ENCODE data around the gene CLDND1.
A peak's percentile ranks its signal among the peaks of the same experiment; 100 is the strongest.

Gene CLDND1

DNA sequence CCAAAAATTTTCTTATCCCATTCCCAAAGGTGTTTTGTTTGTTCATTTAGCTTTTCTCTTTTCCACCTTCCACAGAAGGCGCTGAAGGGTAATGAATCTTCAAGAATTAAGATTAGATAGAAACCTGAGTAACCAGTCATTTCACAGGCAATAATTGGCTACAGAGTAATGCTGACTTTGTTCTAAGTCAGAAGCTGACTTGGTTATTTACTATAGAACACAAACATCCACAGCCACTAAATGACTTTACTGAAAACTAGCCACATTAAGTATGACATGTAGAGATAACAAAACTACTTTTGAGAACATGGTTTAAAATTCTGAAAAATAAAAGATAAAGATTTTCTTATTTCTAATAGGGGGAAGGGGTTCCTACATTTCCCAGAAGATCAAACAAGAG lies 7.8 kb downstream of the CLDND1 start:
- DNase-seq (ENCODE audit: low read depth, low spot score), result no peak

DNA sequence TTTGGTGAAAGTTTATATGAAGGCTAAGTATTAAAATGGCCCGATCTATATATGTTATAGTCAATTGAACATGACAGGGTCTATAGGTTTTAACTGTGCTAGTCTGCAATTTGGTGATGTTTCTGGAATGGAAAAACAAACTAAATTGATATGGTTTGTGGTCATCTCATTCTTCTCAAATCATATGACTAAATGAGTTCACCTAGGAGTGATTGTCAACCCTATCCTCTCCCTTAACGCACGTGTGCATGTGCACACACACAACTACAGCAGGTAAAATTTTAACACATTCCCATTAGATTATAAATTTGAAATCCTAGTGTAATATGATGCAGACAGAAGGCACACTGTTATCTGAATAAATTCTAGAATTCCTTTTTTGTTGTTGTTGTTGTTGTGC lies 9.0 kb downstream of the CLDND1 start:
- no peak for DNase-seq (ENCODE audit: low read depth, low spot score)

DNA sequence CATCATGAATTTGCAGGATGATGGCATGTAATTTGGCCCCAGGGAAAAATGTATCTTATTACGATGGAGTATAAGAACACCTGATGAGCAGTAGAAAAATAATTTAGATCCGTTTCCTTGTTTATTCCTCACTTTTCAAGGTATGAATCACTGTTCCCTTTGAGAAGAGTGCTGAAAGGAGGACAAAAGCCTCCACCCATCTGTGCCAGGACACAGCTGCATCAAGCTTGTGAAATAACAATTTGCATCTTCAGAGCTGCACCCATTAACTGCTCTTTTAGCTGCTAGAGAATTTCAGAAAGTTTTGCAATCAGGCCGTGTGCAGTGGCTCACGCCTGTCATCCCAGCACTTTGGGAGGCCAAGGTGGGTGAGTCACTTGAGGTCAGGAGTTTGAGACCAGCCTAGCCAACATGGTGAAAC lies 9.6 kb downstream of the CLDND1 start:
- DNase-seq (ENCODE audit: low read depth, low spot score), result no peak

DNA sequence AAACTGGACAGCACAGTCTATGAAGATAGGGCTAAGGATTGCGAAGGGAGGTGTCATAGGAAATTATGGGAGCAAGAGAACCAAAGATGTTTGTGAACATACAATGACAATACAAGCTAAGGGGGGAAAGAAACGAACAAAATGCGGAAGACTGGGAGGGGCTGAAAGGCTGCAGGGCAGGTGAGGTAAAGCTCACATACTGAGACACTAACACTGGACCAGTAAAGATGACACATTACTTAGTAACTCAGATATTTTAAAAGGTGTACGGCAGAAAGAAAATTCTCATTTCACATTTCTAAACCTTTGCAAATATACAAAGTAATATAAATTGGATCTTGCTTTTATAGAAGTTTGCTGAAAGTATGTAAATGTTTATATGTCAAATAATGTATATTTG lies 10.1 kb downstream of the CLDND1 start:
- no peak for DNase-seq (ENCODE audit: low read depth, low spot score)

DNA sequence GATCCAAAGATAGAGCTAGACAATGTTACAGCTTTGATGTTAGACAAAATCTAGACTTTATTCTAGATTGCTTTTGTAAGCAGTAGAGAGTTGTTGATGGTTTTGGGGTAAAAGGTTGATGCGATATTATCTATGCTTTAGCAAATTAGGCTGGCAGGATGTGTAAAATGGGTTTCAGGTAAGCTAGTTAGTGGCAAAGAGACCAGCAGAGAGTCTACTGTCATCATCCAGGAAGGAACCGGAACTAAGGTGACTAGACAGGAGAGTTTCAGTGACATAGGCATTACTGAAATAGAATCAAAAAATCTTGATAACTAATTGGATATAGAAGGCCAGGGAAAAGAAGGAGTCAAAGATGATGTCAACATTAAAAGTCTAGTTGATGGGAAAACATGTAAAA lies 14.1 kb downstream of the CLDND1 start:
- DNase-seq (ENCODE audit: low read depth, low spot score), result no peak

DNA sequence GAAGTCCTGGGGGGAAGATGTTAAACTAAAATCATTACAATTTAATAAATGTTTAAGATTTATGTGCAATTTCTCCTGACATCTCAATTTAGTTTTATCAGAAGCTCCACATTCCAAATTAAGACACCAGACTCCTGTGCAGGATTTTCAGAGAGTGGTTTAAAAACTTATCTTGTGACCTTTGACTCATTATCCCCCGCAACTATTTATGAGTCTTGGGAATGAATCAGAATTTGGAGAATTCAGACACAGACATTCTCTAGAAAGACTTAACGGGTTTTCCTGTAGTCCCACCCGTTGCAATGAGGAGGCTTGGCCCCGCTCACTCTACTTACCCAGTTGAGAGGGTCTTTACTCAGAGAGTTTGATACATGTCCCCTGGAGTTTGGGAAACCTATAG lies 18.2 kb downstream of the CLDND1 start:
- no peak for DNase-seq (ENCODE audit: low read depth, low spot score)

DNA sequence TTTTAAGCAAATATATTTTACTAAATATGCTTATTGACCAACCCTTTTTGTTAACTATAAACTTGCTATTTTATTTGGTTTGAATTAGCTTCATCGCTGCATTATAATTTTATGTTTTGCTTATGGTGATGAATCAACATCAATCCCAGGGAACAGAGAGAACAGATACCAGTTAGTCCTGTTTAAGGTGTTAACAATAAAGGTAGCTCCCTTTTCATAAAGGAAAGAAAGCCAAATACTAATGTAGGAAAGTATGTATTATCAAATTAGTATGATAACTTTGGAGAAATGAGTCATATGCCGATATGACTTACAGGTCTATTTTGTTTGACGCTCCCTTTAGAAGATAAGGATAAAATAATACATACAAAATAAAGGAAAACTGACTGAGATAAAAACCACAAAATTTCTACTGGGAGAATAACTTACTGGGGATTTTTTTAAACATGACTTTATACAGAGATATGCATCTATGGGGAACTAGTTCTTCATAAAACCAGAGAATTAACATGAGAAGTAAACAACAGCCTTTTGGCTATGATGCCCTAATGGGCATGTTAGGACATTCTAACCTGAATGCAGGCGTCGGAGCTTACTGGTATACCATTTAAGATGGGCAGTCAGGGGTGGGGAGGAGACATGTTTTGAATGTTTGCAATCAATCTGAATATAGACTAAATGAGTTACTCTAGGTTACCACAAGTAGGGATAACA lies 20.7 kb downstream of the CLDND1 start:
- DNase-seq (ENCODE audit: low read depth, low spot score), result no peak

DNA sequence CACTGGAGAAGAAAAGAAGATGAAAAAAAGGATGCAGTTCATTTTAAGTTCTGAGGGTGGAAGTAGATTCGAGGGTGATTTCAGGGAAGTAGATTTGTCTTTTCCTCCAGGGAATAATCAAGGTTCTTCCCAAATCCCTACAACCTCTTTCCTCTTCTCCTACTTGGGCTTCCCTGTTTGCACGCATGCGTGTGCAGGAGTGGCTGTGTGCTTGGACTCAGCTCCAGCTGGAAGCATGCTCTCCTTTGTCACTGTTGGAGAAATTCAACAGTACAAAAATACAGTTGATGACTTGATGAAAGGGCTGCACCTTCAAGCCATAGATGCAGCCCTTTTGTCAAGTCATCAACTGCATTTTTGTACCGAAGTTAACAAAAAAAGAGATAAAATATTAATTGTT lies 21.4 kb downstream of the CLDND1 start:
- DNase-seq (ENCODE audit: low read depth, low spot score), result no peak

DNA sequence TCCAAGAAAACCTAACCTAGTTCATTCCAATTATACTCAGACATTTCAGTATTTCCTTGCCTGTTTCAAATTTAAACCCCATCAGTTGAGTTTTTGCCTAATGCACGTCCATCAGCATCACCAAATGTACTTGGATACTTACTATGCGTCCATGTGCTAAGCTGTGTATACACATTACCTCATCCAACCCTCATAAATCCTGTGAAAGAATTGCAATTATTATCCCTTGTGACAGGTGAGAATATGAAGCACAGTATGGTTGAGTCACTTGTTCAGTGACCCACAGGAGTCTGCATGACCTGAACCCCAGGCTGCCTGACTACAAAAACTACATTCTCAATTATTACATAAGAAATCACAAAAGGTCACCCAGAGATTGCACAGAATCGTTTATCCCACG lies 22.7 kb downstream of the CLDND1 start:
- DNase-seq (ENCODE audit: low read depth, low spot score), result no peak

DNA sequence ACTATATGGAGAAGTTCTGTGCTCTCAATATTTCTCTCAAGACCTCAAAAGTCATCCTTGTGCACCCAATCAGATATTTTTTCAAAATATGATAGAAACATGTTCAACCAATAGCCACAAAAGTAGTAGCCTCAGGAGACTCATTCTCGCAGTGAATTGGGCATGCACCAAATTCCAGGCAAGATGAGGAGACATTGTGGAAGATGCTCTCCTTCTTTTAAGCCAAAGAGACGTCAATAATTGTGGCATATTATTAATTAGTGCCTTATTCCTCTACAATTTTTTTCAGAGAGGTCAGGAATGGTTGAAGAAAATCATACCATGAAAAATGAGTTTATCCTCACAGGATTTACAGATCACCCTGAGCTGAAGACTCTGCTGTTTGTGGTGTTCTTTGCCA lies 25.3 kb downstream of the CLDND1 start, which contains the start of gene OR5K2:
Gene OR5K2 (plus strand): TSS at position 301 of the 400 bp plus-strand sequence. CDS start 0 bp downstream, at position 301.
- DNase-seq (ENCODE audit: low read depth, low spot score), result no peak

DNA sequence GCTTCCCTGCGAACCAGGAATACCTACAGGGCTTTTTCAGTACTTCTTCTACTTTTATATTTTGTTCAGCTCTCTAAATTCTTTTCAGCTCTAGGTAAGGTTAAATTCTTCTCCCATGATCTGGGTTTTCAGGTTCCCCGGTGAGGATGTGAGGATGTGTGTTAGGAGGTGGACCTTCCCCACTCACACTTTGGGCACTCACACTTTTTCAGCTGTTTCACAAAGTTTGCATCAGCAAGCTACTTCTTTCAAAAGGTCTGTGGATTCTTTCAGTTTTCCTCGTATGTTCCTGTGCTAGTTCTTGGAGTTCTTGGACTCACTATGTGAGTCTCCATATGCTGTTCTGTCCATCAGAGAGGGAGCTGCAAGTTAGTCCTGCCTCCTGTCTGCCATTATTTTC lies 39.1 kb downstream of the CLDND1 start:
- no peak for DNase-seq (ENCODE audit: low read depth, low spot score)

DNA sequence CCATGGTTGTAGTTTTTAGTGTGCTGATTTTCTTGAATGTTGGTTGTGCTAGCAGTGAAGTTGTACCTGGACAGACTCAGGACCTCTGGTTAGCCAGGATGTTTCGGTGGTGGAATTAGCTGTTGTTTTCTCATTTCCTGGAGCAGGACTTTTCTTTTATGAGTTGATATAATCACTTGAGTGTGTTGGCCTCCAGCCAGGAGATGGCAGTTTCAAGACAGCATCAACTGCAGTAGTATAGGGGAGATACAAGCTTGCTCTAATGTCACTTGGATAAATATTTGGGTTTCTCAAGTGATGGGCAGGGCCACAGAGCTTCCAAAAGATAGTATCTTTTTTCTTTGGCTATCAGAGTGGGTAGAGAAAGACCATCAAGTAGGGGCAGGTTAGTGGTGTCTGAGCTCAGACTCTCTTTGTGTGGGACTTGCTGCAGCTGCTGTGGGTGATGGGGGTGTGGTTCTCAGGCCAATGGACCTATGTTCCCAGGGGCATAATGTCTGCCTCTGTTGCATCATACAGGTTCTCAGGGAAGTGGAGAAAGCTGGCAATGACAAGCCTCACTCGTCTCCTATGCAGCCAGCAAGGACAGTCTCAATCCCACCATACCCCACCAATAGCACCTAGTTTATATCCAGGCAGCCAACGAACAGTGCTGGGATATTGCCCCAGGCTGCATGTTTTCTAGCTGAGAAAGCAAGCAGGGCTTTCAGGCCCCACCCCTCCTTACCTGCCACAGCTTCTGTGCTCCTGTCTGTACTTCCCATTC lies 39.8 kb downstream of the CLDND1 start:
- DNase-seq (ENCODE audit: low read depth, low spot score), result peak; percentile 75
